IMR-90 (cell line): ENCODE measurements around the gene C6orf141. TPM values are rescaled to one million over a fixed set of nuclear protein-coding genes. Genes with fewer than 3 reads are reported as not detected.

Source experiments
- ATAC-seq: fragments of 200-7000 bp; cut with Tn5 transposase; 2 replicates; pipeline ENCODE4 v1.9.1; 2020; ENCODE audit warnings: low read depth, mild to moderate bottlenecking, moderate library complexity
- BruUV-seq: library from RNA; stranded (reverse); fragments of 400-500 nt; replicated peaks from 2 replicates; lab custom pipeline; 2021; lab: Mats Ljungman, UMichigan
- CTCF ChIA-PET: fragments of 300-600 bp; formaldehyde crosslinking; extraction: SDS; loops from one replicate; lab custom pipeline; 2021; ENCODE audit warnings: antibody characterized with exemption; lab: Yijun Ruan, JAX
- POLR2A ChIA-PET: fragments of 300-600 bp; sonication (Branson Sonifier 250); formaldehyde crosslinking; loops from one replicate; lab custom pipeline; 2022; ENCODE audit warnings: antibody characterized with exemption; ENCODE audit not compliant: unreplicated experiment; lab: Charles Lee
- DNase-seq: peaks from one replicate; pipeline ENCODE4 v3.0.0; 2013
- H2AFZ ChIP-seq: replicated peaks from 2 replicates; pipeline ENCODE3; 2013; ENCODE audit warnings: low read length, mild to moderate bottlenecking; ENCODE audit not compliant: poor library complexity
- H2AK5ac ChIP-seq: 2 replicates; pipeline ENCODE4 v1.6.1; 2013; ENCODE audit warnings: low read depth, low read length, inconsistent platforms
- H2AK9ac ChIP-seq: replicated peaks from 2 replicates; pipeline ENCODE3; 2013; ENCODE audit warnings: mild to moderate bottlenecking, low read depth, low read length, moderate library complexity; ENCODE audit not compliant: poor library complexity
- H2BK120ac ChIP-seq: 2 replicates; pipeline ENCODE4 v1.6.1; 2013; ENCODE audit warnings: low read depth, low read length, inconsistent platforms
- H2BK15ac ChIP-seq: 3 replicates; pipeline ENCODE4 v1.6.1; 2013; ENCODE audit warnings: low read depth, low read length, inconsistent platforms
- H2BK20ac ChIP-seq: 2 replicates; pipeline ENCODE4 v1.6.1; 2013; ENCODE audit warnings: low read depth, mild to moderate bottlenecking, inconsistent platforms, low read length, moderate library complexity
- H2BK5ac ChIP-seq: 2 replicates; pipeline ENCODE4 v1.6.1; 2013; ENCODE audit warnings: mild to moderate bottlenecking, low read depth, low read length, inconsistent platforms; ENCODE audit not compliant: poor library complexity, severe bottlenecking
- H3K14ac ChIP-seq: replicated peaks from 2 replicates; pipeline ENCODE4 v1.6.1; 2013; ENCODE audit warnings: low read depth, low read length, inconsistent platforms
- H3K18ac ChIP-seq: 2 replicates; pipeline ENCODE4 v1.6.1; 2013; ENCODE audit warnings: low read depth, low read length, control low read depth
- H3K23ac ChIP-seq: 2 replicates; pipeline ENCODE4 v1.6.1; 2013; ENCODE audit warnings: low read depth, low read length, inconsistent platforms
- H3K27ac ChIP-seq: 2 replicates; pipeline ENCODE4 v1.5.1; 2013; ENCODE audit warnings: mild to moderate bottlenecking, control low read depth, low read length; ENCODE audit not compliant: insufficient read depth
- H3K27me3 ChIP-seq: 2 replicates; pipeline ENCODE4 v1.6.1; 2013; ENCODE audit warnings: low read length; ENCODE audit not compliant: control insufficient read depth, insufficient read depth
- H3K36me3 ChIP-seq: 2 replicates; pipeline ENCODE4 v1.6.1; 2013; ENCODE audit warnings: low read length, mixed read lengths; ENCODE audit not compliant: control insufficient read depth, insufficient read depth
- H3K4ac ChIP-seq: 2 replicates; pipeline ENCODE4 v1.6.1; 2013; ENCODE audit warnings: low read depth, low read length, inconsistent platforms
- H3K4me1 ChIP-seq: 2 replicates; pipeline ENCODE4 v1.6.1; 2013; ENCODE audit warnings: low read length, mixed read lengths; ENCODE audit not compliant: control insufficient read depth, insufficient read depth
- H3K4me2 ChIP-seq: 2 replicates; pipeline ENCODE4 v1.6.1; 2013; ENCODE audit warnings: low read depth, mild to moderate bottlenecking, control low read depth, low read length, moderate library complexity
- H3K4me3 ChIP-seq: 2 replicates; pipeline ENCODE4 v1.5.1; 2013; ENCODE audit warnings: low read depth, mild to moderate bottlenecking, control low read depth, low read length, moderate library complexity; ENCODE audit not compliant: insufficient read depth
- H3K56ac ChIP-seq: 2 replicates; pipeline ENCODE4 v1.6.1; 2013; ENCODE audit warnings: low read length, inconsistent platforms; ENCODE audit not compliant: insufficient read depth; ENCODE audit errors: extremely low read depth
- H3K79me1 ChIP-seq, 2 experiments: 2 replicates each; pipeline ENCODE4 v1.6.1; 2013; ENCODE audit warnings: low read length in 2 of 2, inconsistent platforms in 1 of 2, low read depth in 1 of 2
- H3K9ac ChIP-seq: 2 replicates; pipeline ENCODE4 v1.6.1; 2013; ENCODE audit warnings: low read depth, low read length, control low read depth
- H3K9me1 ChIP-seq: 2 replicates; pipeline ENCODE4 v1.6.1; 2013; ENCODE audit warnings: low read length, inconsistent platforms; ENCODE audit not compliant: insufficient read depth
- H3K9me3 ChIP-seq: 2 replicates; pipeline ENCODE4 v1.6.1; 2013; ENCODE audit warnings: low read length; ENCODE audit not compliant: control insufficient read depth, insufficient read depth
- H4K20me1 ChIP-seq: 2 replicates; pipeline ENCODE4 v1.6.1; 2013; ENCODE audit warnings: low read length, inconsistent platforms; ENCODE audit not compliant: insufficient read depth
- H4K5ac ChIP-seq: 2 replicates; pipeline ENCODE4 v1.6.1; 2013; ENCODE audit warnings: mild to moderate bottlenecking, low read depth, low read length, control low read depth
- H4K8ac ChIP-seq, 2 experiments: 2 replicates each; pipeline ENCODE4 v1.6.1; 2013; ENCODE audit warnings: low read depth in 2 of 2, low read length in 2 of 2, control low read depth in 1 of 2, inconsistent platforms in 1 of 2
- H4K91ac ChIP-seq: 2 replicates; pipeline ENCODE4 v1.6.1; 2013; ENCODE audit warnings: low read depth, low read length, inconsistent platforms; ENCODE audit not compliant: insufficient read depth
- BHLHE40 ChIP-seq: fragments of 150-350 bp; IDR thresholded peaks from 2 replicates; pipeline ENCODE4 v1.6.1; 2016; ENCODE audit warnings: mild to moderate bottlenecking, low read depth, low read length
- CHD1 ChIP-seq: IDR thresholded peaks from 2 replicates; pipeline ENCODE4 v1.6.1; 2012; ENCODE audit warnings: low read depth, low read length, improper control_type of control experiment
- FOS ChIP-seq: fragments of 150-350 bp; IDR thresholded peaks from 2 replicates; pipeline ENCODE4 v1.6.1; 2016; ENCODE audit warnings: low read depth, low read length
- MAFK ChIP-seq: IDR thresholded peaks from 2 replicates; pipeline ENCODE4 v1.6.1; 2012; ENCODE audit warnings: low read depth, low read length, improper control_type of control experiment
- NFE2L2 ChIP-seq: fragments of 150-350 bp; IDR thresholded peaks from 2 replicates; pipeline ENCODE4 v1.6.1; 2016; ENCODE audit warnings: low read depth, mild to moderate bottlenecking, low read length
- RCOR1 ChIP-seq: IDR thresholded peaks from 2 replicates; pipeline ENCODE4 v1.6.1; 2012; ENCODE audit warnings: mild to moderate bottlenecking, low read length, improper control_type of control experiment; ENCODE audit not compliant: insufficient replicate concordance
- RFX5 ChIP-seq: IDR thresholded peaks from 2 replicates; pipeline ENCODE4 v1.8.0; 2012; ENCODE audit warnings: low read depth, mild to moderate bottlenecking, low read length, moderate library complexity
- SMC3 ChIP-seq: fragments of 150-350 bp; IDR thresholded peaks from 2 replicates; pipeline ENCODE4 v1.6.1; 2016; ENCODE audit warnings: low read depth, mild to moderate bottlenecking, antibody characterized with exemption, low read length, moderate library complexity
- WGBS, 2 experiments: methylation state at CpG; one replicate each; pipeline versions ENCODE4 v1.1.5 to v1.1.7; 2013; ENCODE audit warnings: missing lambda C conversion rate in 2 of 2; ENCODE audit not compliant: insufficient read length in 1 of 2; ENCODE audit errors: extremely low coverage in 2 of 2; 5-methylcytosine and 5-hydroxymethylcytosine counted together
- dilution Hi-C: fragments of 300-500 bp; cut with HindIII; formaldehyde crosslinking; loops from one replicate; pipeline ENCODE4 v1.14.3; 2018; ENCODE audit warnings: low sequenced_read_pairs; ENCODE audit not compliant: unreplicated experiment
- in situ Hi-C: fragments of 300-500 bp; cut with MboI; formaldehyde crosslinking; loops from 3 replicates; pipeline ENCODE4 v1.14.3; 2019; ENCODE audit warnings: low sequenced_read_pairs, inconsistent platforms, mixed read lengths
- intact Hi-C: fragments of 100-400 bp; cut with micrococcal nuclease; formaldehyde crosslinking; loops from 2 replicates; pipeline ENCODE4 v1.10.0; 2022
- polyA plus RNA-seq, 3 experiments: library from polyadenylated mRNA; depleted of rRNA; stranded (reverse); fragments of >200 nt; gene quantifications; 2 replicates each; pipeline ENCODE4 v1.2.3, GENCODE V29; 2012; ENCODE audit warnings: low replicate concordance in 1 of 3
- total RNA-seq: library from RNA; depleted of rRNA; stranded (reverse); fragments of >200 nt; gene quantifications from 2 replicates; pipeline ENCODE4 v1.2.3, GENCODE V29; 2012
- TF ChIP-seq, protein P1 (sequence below): conservative IDR thresholded peaks from 2 replicates; pipeline ENCODE4 v1.5.1; 2012; ENCODE audit warnings: mild to moderate bottlenecking, low read depth, low read length, improper control_type of control experiment
- TF ChIP-seq, protein P2 (sequence below): fragments of 150-350 bp; IDR thresholded peaks from 2 replicates; pipeline ENCODE4 v1.6.1; 2017; ENCODE audit warnings: mild to moderate bottlenecking, antibody characterized with exemption, low read length, low read depth
- TF ChIP-seq, protein P3 (sequence below): fragments of 150-350 bp; IDR thresholded peaks from 2 replicates; pipeline ENCODE4 v1.6.1; 2016; ENCODE audit warnings: low read depth, mild to moderate bottlenecking, low read length, moderate library complexity, borderline replicate concordance

Gene C6orf141
- total and polyA plus RNA-seq, 2 of the 4 experiments (the other 2 are of a cell fraction): not detected

DNA sequence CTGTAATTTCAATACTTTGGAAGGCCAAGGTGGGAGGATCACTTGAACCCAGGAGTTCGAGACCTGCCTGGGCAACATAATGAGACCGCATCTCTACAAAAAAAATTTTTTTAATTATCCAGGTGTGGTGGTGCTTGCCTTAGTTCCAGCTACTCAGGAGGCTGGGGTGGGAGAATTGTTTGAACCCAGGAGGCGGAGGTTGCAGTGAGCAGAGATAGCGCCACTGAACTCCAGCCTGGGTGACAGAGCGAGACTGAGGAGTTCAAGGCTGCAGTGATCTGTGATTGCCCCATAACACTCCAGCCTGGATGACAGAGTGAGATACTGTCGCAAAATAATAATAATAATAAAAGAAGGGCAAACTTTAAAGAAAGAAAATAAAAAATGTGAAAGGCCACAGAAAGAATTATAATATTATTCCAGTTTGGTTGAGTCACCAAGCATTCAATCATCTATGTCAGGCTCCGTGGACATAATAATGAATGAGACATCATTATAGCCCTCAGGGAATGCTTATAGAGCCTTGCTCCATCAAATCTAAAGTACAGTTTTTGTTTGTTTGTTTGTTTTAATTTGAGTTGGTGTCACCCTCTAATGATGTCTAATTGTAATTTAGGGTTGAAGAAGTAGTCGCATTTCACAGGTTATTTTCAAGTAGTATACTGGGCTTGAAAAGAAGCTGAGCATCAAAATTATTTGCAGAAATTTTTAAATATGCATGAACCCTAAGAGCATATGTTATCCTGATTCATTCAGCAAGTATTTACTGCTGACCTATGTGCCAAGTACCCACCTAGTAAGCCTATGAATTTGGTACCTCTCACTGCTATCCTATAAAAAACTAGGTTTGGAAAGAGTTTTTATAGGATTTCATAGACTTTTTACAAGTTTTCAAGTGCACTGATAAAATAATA, 35.6 kb upstream of the C6orf141 start (continued):
- TF ChIP-seq NFE2L2: no peak

DNA sequence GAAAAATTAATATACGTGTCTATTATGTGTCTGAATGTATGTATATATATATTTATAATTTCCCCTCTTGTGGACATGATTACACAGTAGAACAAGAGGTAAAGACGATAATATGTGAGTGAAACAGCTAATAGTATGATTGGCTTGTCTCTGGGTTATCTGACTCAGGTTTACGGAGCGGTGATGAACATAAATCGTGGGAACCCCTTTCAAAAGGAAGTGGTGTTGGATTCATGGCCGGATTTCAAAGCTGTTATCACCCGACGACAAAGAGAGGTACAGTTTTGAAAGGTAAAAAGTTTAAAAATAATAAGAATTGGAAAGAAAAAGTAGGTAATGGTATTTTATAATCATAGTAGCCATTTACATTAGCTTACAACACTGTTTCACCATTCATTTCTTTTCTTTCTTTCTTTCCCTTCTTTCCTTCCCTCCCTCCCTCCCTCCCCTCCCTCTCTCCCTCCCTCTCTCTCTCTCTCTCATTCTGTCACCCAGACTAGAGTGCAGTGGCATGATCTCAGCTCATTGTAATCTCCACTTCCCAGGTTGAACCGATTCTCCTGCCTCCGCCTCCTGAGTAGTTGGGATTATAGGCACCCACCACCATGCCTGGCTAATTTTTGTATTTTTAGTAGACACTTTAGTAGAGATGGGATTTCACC, 34.9 kb upstream of the C6orf141 start:
- no peak overlapping the region for H2AK5ac ChIP-seq
- no peak overlapping the region for H4K5ac ChIP-seq
- no peak overlapping the region for H3K23ac ChIP-seq
- no peaks in the 10 kb centered on the region for H4K20me1 ChIP-seq
- no peak overlapping the region for H2AFZ ChIP-seq
- H2AK9ac ChIP-seq: no peak overlapping the region
- no peak overlapping the region for H3K56ac ChIP-seq
- H3K18ac ChIP-seq: no peak overlapping the region
- no peak overlapping the region for H3K27ac ChIP-seq
- ChIA-PET CTCF (interaction anchor here (1.0 kb wide), 1 partner anchor 17 kb away, joined by 3 read pairs; no protein-coding TSS in a partner anchor), POLR2A (no interaction called here)
- no peak overlapping the region for H3K4me3 ChIP-seq
- H2BK20ac ChIP-seq: no peak overlapping the region
- no peaks in the 10 kb centered on the region for H3K9me1 ChIP-seq
- H3K36me3 ChIP-seq: no peaks in the 10 kb centered on the region
- no TSS peak for BruUV-seq
- in situ Hi-C loops (no loop called here), dilution Hi-C loops (no loop called here), intact Hi-C loops (no loop called here)
- no peak overlapping the region for H3K4me2 ChIP-seq
- no peaks in the 10 kb centered on the region for H3K27me3 ChIP-seq
- no peak overlapping the region for H3K14ac ChIP-seq
- H3K4ac ChIP-seq: no peak overlapping the region
- no peak overlapping the region for H2BK5ac ChIP-seq
- no peak overlapping the region for H4K8ac ChIP-seq
- H3K9me3 ChIP-seq: no peaks in the 10 kb centered on the region
- H3K9ac ChIP-seq: no peak overlapping the region
- no peaks in the 10 kb centered on the region for H3K79me1 ChIP-seq
- no peak overlapping the region for H2BK120ac ChIP-seq
- DNase-seq (no peak), ATAC-seq (no peak)
- WGBS, 2 experiments: 56% methylated on average over 5 of the region's 10 CpGs; no CpG with 5 or more reads in 1 of the 2 experiments
- no peak overlapping the region for H2BK15ac ChIP-seq
- H4K91ac ChIP-seq: no peak overlapping the region
- no peaks in the 10 kb centered on the region for H3K4me1 ChIP-seq
- no peak for TF ChIP-seq MAFK
- TF ChIP-seq RFX5: no peak
- TF ChIP-seq, protein P1, sequence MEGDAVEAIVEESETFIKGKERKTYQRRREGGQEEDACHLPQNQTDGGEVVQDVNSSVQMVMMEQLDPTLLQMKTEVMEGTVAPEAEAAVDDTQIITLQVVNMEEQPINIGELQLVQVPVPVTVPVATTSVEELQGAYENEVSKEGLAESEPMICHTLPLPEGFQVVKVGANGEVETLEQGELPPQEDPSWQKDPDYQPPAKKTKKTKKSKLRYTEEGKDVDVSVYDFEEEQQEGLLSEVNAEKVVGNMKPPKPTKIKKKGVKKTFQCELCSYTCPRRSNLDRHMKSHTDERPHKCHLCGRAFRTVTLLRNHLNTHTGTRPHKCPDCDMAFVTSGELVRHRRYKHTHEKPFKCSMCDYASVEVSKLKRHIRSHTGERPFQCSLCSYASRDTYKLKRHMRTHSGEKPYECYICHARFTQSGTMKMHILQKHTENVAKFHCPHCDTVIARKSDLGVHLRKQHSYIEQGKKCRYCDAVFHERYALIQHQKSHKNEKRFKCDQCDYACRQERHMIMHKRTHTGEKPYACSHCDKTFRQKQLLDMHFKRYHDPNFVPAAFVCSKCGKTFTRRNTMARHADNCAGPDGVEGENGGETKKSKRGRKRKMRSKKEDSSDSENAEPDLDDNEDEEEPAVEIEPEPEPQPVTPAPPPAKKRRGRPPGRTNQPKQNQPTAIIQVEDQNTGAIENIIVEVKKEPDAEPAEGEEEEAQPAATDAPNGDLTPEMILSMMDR: no peak
- no peak for TF ChIP-seq RCOR1
- TF ChIP-seq BHLHE40: no peak
- TF ChIP-seq, protein P2, sequence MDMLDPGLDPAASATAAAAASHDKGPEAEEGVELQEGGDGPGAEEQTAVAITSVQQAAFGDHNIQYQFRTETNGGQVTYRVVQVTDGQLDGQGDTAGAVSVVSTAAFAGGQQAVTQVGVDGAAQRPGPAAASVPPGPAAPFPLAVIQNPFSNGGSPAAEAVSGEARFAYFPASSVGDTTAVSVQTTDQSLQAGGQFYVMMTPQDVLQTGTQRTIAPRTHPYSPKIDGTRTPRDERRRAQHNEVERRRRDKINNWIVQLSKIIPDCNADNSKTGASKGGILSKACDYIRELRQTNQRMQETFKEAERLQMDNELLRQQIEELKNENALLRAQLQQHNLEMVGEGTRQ: no peak
- TF ChIP-seq SMC3: no peak
- TF ChIP-seq FOS: no peak
- TF ChIP-seq CHD1: no peak
- TF ChIP-seq, protein P3, sequence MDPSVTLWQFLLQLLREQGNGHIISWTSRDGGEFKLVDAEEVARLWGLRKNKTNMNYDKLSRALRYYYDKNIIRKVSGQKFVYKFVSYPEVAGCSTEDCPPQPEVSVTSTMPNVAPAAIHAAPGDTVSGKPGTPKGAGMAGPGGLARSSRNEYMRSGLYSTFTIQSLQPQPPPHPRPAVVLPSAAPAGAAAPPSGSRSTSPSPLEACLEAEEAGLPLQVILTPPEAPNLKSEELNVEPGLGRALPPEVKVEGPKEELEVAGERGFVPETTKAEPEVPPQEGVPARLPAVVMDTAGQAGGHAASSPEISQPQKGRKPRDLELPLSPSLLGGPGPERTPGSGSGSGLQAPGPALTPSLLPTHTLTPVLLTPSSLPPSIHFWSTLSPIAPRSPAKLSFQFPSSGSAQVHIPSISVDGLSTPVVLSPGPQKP: no peak
